GM12874 (cell line): Measurements from ENCODE around the gene NTN5.

ENCODE experiments used
- TF ChIP-seq, protein P1 (sequence below): IDR thresholded peaks from 2 replicates; pipeline ENCODE4 v1.5.1; 2011; ENCODE audit warnings: low read depth, mild to moderate bottlenecking, control low read depth, low read length, moderate library complexity; ENCODE audit not compliant: insufficient read depth

Gene NTN5

DNA sequence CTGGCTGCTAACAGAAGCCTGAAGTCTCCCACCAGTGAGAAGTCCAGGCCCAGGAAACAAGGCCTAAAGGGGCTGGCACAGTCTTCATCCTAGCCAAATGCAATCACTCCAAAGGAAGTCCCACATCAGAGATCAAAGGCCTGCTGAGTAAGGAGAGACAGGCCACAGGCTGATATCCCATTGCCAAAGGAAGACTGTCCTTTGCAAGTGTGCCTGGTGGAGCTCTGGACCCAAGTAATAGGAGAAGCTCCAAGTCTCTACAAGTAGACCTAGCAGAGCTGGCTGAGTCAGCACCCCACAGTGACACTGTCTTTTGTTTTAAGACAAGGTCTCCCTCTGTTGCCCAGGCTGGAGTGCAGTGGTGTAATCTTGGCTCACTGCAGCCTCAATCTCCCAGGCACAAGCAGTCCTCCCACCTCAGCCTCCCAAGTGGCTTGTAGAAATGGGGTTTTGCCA lies 40.1 kb downstream of the NTN5 start:
- TF ChIP-seq, protein P1, sequence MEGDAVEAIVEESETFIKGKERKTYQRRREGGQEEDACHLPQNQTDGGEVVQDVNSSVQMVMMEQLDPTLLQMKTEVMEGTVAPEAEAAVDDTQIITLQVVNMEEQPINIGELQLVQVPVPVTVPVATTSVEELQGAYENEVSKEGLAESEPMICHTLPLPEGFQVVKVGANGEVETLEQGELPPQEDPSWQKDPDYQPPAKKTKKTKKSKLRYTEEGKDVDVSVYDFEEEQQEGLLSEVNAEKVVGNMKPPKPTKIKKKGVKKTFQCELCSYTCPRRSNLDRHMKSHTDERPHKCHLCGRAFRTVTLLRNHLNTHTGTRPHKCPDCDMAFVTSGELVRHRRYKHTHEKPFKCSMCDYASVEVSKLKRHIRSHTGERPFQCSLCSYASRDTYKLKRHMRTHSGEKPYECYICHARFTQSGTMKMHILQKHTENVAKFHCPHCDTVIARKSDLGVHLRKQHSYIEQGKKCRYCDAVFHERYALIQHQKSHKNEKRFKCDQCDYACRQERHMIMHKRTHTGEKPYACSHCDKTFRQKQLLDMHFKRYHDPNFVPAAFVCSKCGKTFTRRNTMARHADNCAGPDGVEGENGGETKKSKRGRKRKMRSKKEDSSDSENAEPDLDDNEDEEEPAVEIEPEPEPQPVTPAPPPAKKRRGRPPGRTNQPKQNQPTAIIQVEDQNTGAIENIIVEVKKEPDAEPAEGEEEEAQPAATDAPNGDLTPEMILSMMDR: no peak

DNA sequence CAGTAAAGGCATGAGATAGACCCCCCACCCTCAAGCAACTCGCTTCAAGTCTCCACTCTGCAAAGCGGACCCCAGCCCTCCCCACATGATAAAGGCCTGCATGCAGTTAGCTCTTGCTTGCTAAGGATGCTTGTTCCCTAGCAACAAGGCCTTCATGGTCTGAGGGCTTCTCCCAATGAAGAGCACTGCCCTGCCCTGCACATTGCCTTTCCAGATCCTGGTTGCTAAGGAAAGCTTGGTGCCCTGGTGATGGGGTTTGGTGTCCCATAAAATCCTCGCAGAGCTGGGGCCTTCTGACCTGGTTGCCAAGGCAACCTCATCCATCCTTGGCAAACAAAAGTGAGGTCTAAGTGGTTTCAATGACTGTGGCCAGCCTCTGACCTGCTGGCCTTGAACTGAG lies 41.6 kb downstream of the NTN5 start:
- TF ChIP-seq, protein P1: no peak

DNA sequence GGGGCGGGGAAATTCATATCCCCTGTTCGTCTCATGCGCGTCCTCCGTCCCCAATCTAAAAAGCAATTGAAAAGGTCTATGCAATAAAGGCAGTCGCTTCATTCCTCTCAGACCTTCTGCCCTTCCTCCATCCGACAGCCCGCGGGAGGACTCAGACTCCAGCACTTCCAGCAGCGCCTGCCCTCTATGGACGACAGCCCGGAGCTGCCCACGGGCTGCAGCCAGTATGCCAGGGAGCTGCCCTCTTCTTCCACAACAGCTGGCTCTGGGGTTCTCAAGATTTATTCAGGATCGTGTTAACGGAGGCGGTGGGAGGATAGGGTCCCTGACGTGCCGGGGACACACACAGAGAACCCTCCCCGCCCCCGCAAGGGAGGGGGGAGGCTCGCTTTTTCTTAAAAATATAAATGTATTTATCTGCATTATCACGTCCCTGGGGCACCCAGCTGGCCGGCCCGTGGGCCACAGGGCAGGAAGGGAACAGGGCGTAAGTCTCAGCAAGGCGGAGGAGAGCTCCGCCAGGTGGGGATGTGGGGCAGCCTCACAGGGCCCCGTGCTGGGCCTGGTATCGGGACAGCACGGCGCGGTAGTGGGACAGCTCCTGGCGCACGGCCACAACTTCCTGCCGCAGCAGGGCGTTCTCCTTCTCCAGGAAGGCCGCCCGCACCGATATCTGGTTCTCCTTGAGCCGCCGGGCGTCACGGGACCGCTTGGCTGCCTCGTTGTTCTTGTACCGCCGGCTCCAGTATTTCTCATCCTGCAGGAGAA lies 42.3 kb downstream of the NTN5 start:
- TF ChIP-seq, protein P1: no peak

DNA sequence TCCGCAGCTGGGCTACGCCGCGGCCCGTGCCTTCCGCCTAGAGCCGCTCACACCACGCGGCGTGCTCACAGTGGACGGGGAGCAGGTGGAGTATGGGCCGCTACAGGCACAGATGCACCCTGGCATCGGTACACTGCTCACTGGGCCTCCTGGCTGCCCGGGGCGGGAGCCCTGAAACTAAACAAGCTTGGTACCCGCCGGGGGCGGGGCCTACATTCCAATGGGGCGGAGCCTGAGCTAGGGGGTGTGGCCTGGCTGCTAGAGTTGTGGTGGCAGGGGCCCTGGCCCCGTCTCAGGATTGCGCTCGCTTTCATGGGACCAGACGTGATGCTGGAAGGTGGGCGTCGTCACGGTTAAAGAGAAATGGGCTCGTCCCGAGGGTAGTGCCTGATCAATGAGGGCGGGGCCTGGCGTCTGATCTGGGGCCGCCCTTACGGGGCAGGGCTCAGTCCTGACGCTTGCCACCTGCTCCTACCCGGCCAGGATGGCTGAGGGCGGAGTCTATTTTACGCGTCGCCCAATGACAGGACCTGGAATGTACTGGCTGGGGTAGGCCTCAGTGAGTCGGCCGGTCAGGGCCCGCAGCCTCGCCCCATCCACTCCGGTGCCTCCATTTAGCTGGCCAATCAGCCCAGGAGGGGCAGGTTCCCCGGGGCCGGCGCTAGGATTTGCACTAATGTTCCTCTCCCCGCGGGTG lies 43.1 kb downstream of the NTN5 start:
- TF ChIP-seq, protein P1: no peak

DNA sequence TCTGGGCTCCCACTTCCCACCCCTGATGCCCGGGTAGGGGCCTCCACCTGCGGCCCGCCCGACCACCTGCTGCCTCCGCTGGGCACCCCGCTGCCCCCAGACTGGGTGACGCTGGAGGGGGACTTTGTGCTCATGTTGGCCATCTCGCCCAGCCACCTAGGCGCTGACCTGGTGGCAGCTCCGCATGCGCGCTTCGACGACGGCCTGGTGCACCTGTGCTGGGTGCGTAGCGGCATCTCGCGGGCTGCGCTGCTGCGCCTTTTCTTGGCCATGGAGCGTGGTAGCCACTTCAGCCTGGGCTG lies 43.6 kb downstream of the NTN5 start:
- TF ChIP-seq, protein P1: no peak

DNA sequence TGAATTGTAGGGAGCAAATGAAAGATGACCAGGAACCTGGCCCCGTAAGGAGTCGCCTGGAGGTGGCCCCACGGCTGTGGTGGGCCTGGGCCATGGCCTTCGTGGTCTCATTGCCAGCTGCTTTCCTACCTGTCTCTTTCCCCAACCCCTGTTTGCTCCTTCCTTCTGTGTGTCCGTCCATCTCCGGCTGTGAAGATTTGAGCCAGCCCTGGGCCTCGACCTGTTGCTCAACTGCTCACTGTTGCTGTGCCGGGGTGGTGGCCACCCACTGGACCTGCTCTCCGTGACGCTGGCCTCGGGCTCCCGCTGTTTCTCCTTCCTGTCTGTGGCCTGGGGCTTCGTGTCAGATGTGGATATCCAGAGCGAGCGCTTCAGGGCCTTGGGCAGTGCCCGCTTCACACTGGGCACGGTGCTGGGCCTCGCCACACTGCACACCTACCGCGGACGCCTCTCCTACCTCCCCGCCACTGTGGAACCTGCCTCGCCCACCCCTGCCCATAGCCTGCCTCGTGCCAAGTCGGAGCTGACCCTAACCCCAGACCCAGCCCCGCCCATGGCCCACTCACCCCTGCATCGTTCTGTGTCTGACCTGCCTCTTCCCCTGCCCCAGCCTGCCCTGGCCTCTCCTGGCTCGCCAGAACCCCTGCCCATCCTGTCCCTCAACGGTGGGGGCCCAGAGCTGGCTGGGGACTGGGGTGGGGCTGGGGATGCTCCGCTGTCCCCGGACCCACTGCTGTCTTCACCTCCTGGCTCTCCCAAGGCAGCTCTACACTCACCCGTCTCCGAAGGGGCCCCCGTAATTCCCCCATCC lies 44.1 kb downstream of the NTN5 start:
- TF ChIP-seq, protein P1: no peak

DNA sequence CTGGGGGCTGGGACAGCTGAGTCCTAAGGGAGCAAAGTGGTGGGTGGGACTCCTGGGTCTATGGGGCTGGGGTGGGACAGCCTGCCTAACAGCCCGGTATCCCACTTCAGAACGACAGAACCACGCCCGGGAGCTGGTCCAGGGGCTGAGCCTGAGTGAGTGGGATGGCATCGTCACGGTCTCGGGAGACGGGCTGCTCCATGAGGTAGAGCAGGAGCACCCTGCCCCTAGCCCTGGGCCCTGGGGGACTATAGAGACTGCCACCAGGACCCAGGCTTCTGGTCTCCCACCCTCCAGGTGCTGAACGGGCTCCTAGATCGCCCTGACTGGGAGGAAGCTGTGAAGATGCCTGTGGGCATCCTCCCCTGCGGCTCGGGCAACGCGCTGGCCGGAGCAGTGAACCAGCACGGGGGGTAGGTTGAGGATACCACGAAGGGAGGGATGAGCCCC lies 44.9 kb downstream of the NTN5 start:
- TF ChIP-seq, protein P1: no peak
